GM12878 (cell line): ENCODE measurements around the gene SLC22A4. TPM values are rescaled to one million over a fixed set of nuclear protein-coding genes. Genes with fewer than 3 reads are reported as not detected.

Experiments
- ATAC-seq: fragments of 200-7000 bp; cut with Tn5 transposase; 3 replicates; pipeline ENCODE4 v1.9.1; 2020; ENCODE audit warnings: mild to moderate bottlenecking, moderate library complexity
- BruUV-seq: library from RNA; stranded (reverse); fragments of 400-500 nt; replicated peaks from 2 replicates; lab custom pipeline; 2021; lab: Mats Ljungman, UMichigan
- CTCF ChIA-PET: fragments of 300-600 bp; sonication (Branson Sonifier 250); formaldehyde crosslinking; extraction: SDS; loops from one replicate; lab custom pipeline; 2021; ENCODE audit warnings: inconsistent platforms; lab: Yijun Ruan, JAX
- POLR2A ChIA-PET: fragments of 350-600 bp; formaldehyde crosslinking; extraction: SDS; loops from one replicate; lab custom pipeline; 2021; ENCODE audit warnings: inconsistent platforms; lab: Charles Lee
- RAD21 ChIA-PET: fragments of 300-600 bp; sonication (Branson Sonifier 250); formaldehyde crosslinking; loops from one replicate; lab custom pipeline; 2023; ENCODE audit warnings: antibody characterized with exemption; ENCODE audit not compliant: unreplicated experiment; lab: Charles Lee
- SMC1A ChIA-PET: fragments of 300-600 bp; sonication (Branson Sonifier 250); formaldehyde crosslinking; loops from one replicate; lab custom pipeline; 2023; ENCODE audit not compliant: unreplicated experiment, uncharacterized antibody; lab: Charles Lee
- DNase-seq: peaks from one replicate; pipeline ENCODE4 v3.0.0-alpha.2; 2011; ENCODE audit warnings: low read depth, low spot score
- FAIRE-seq: peaks from 3 replicates; lab custom pipeline; 2011; peaks lifted over from hg19 to GRCh38; lab: Jason Lieb, UNC
- H2AFZ ChIP-seq: 2 replicates; pipeline ENCODE4 v1.6.0; 2011; ENCODE audit warnings: low read depth, low read length, control low read depth; ENCODE audit not compliant: control insufficient read depth
- H3K27ac ChIP-seq: 2 replicates; pipeline ENCODE4 v1.5.1; 2011; ENCODE audit warnings: control low read depth; ENCODE audit not compliant: control insufficient read depth, insufficient read depth
- H3K27me3 ChIP-seq, 2 experiments: replicated peaks in 1 of 2; 2 replicates each; pipeline versions ENCODE4 v1.6.0 to v1.6.1; 2011; ENCODE audit warnings: low read length in 1 of 2; ENCODE audit not compliant: control insufficient read depth in 2 of 2, insufficient read depth in 2 of 2
- H3K36me3 ChIP-seq, 2 experiments: 2 replicates each; pipeline ENCODE4 v1.5.1; 2011; ENCODE audit warnings: low read length in 1 of 2; ENCODE audit not compliant: control insufficient read depth in 2 of 2, insufficient read depth in 2 of 2
- H3K4me1 ChIP-seq: 2 replicates; pipeline ENCODE4 v1.6.1; 2011; ENCODE audit warnings: mild to moderate bottlenecking, low read length, moderate library complexity, mixed read lengths; ENCODE audit not compliant: control insufficient read depth, insufficient read depth
- H3K4me2 ChIP-seq: 2 replicates; pipeline ENCODE4 v1.6.0; 2011; ENCODE audit warnings: control low read depth; ENCODE audit not compliant: control insufficient read depth, insufficient read depth
- H3K4me3 ChIP-seq: fragments of 200-600 bp; sonication (generic); 2 replicates; pipeline ENCODE4 v1.5.1; 2016
- H3K79me2 ChIP-seq: 2 replicates; pipeline ENCODE4 v1.6.0; 2011; ENCODE audit warnings: low read length; ENCODE audit not compliant: control insufficient read depth, insufficient read depth
- H3K9ac ChIP-seq: 2 replicates; pipeline ENCODE4 v1.8.0; 2011; ENCODE audit warnings: low read length, control low read depth, mixed read lengths; ENCODE audit not compliant: control insufficient read depth, insufficient read depth
- H3K9me3 ChIP-seq: replicated peaks from 3 replicates; pipeline ENCODE4 v1.5.1; 2011; ENCODE audit warnings: mild to moderate bottlenecking, low read length; ENCODE audit not compliant: control insufficient read depth, insufficient read depth
- H4K20me1 ChIP-seq: 2 replicates; pipeline ENCODE4 v1.6.0; 2011; ENCODE audit not compliant: control insufficient read depth, insufficient read depth
- CBX5 ChIP-seq: sonication (generic); IDR thresholded peaks from 2 replicates; pipeline ENCODE4 v1.6.1; 2016; ENCODE audit warnings: low read depth, moderate library complexity, mild to moderate bottlenecking, inconsistent platforms
- IRF3 ChIP-seq: fragments of 450-650 bp; IDR thresholded peaks from 2 replicates; pipeline ENCODE4 v1.6.1; 2014; ENCODE audit warnings: mild to moderate bottlenecking
- MLLT1 ChIP-seq: fragments of 450-650 bp; IDR thresholded peaks from 2 replicates; pipeline ENCODE4 v1.6.1; 2016; ENCODE audit warnings: mild to moderate bottlenecking
- NBN ChIP-seq: fragments of 450-650 bp; IDR thresholded peaks from 2 replicates; pipeline ENCODE4 v1.6.1; 2016
- SMARCA5 ChIP-seq: fragments of 450-650 bp; IDR thresholded peaks from 2 replicates; pipeline ENCODE4 v1.6.1; 2017; ENCODE audit warnings: mild to moderate bottlenecking
- STAT3 ChIP-seq: IDR thresholded peaks from 2 replicates; pipeline ENCODE4 v1.6.1; 2011; ENCODE audit warnings: low read depth, low read length, improper control_type of control experiment
- SUPT20H ChIP-seq: IDR thresholded peaks from 2 replicates; pipeline ENCODE4 v1.6.1; 2011; ENCODE audit warnings: low read depth, mild to moderate bottlenecking, low read length, moderate library complexity, borderline replicate concordance; ENCODE audit not compliant: control insufficient read depth
- TBL1XR1 ChIP-seq: IDR thresholded peaks from 2 replicates; pipeline ENCODE4 v1.6.1; 2012; ENCODE audit warnings: low read depth, low read length, improper control_type of control experiment
- TCF3 ChIP-seq: IDR thresholded peaks from 2 replicates; pipeline ENCODE4 v1.6.1; 2012; ENCODE audit warnings: low read depth, mild to moderate bottlenecking, low read length, borderline replicate concordance; ENCODE audit not compliant: insufficient read depth
- ZBTB33 ChIP-seq: fragments of 450-650 bp; IDR thresholded peaks from 2 replicates; pipeline ENCODE4 v1.6.1; 2017; ENCODE audit warnings: mild to moderate bottlenecking
- ZZZ3 ChIP-seq: IDR thresholded peaks from 2 replicates; pipeline ENCODE4 v1.6.1; 2011; ENCODE audit warnings: low read depth; ENCODE audit not compliant: control insufficient read depth, insufficient read length
- WGBS: methylation state at CpG from one replicate; pipeline ENCODE4 v1.1.6; 2016; ENCODE audit warnings: low lambda C conversion rate; ENCODE audit not compliant: insufficient replicate concordance, insufficient coverage; ENCODE audit errors: missing lambda C conversion rate; 5-methylcytosine and 5-hydroxymethylcytosine counted together
- in situ Hi-C: fragments of 300-500 bp; cut with MboI; formaldehyde crosslinking; loops from 9 replicates; pipeline ENCODE4 v1.14.3; 2018; ENCODE audit warnings: mixed read lengths
- intact Hi-C: fragments of 100-400 bp; cut with micrococcal nuclease; formaldehyde crosslinking; loops from one replicate; pipeline ENCODE4 v1.14.2; 2022; ENCODE audit not compliant: unreplicated experiment
- polyA plus RNA-seq, 11 experiments: library from polyadenylated mRNA; depleted of rRNA in 4 of 11; unstranded in 6 of 11; stranded (reverse) in 5 of 11; fragments of >200 nt; fragmentation: Nextera tagmentation in 4 of 11; fragmentation: Illumina TruSeq in 1 of 11; extraction: Ambion mirVana in 4 of 11; extraction: Trizol in 1 of 11; gene quantifications; 1 replicate in 1 of 11; 2 replicates in 10 of 11; pipeline versions ENCODE4 v1.2.1 to v1.2.3, GENCODE V29; 2011 to 2016; ENCODE audit warnings: inconsistent platforms in 2 of 11, missing spikeins in 2 of 11, low read depth in 1 of 11
- total RNA-seq, 4 experiments: library from RNA; depleted of rRNA in 3 of 4; stranded (reverse); fragments of >200 nt in 3 of 4; fragmentation: Illumina TruSeq in 1 of 4; extraction: Trizol in 1 of 4; gene quantifications; 2 replicates each; pipeline versions ENCODE4 v1.2.1 to v1.2.3, GENCODE V29; 2013 to 2021
- TF ChIP-seq, protein P1 (sequence below): fragments of 450-650 bp; formaldehyde crosslinking; IDR thresholded peaks from 2 replicates; pipeline ENCODE4 v1.4.0; 2022; ENCODE audit warnings: mild to moderate bottlenecking, moderate library complexity
- TF ChIP-seq, protein P2 (sequence below): fragments of 450-650 bp; formaldehyde crosslinking; IDR thresholded peaks from 2 replicates; pipeline ENCODE4 v1.5.0; 2022; ENCODE audit warnings: mild to moderate bottlenecking, missing genetic modification characterization

The SLC22A4 gene
- total and polyA plus RNA-seq, 10 of the 15 experiments (the other 5 are each of a cell fraction or from before 2014, with no cell fraction given), result 0.04 to 0.61 (median 0.10) TPM; not detected in 2

- ATAC-seq (no peak), DNase-seq (no peak), FAIRE-seq (no peak)
- no TSS peak for BruUV-seq
- SMC1A ChIA-PET, result no interaction called here
- POLR2A ChIA-PET, result no interaction called here
- RAD21 ChIA-PET, result no interaction called here
- Histone ChIP-seq H3K9me3 (no peaks in the 10 kb centered on the region), H3K4me1 (peaks cover 12% of the 10 kb centered on the region), H3K27ac (no peak overlapping the region), H3K27me3 (no peaks in the 10 kb centered on the region), H3K4me2 (no peak overlapping the region), H3K79me2 (no peaks in the 10 kb centered on the region), H3K9ac (no peak overlapping the region), H2AFZ (no peak overlapping the region), H3K36me3 (no peaks in the 10 kb centered on the region), H3K4me3 (no peak overlapping the region), H4K20me1 (no peaks in the 10 kb centered on the region)
- intact Hi-C loops, result no loop called here
- in situ Hi-C loops, result no loop called here
- 90% methylated on average over 2 of the region's 2 CpGs for WGBS
- CTCF ChIA-PET, result no interaction called here
- TF ChIP-seq NBN, result no peak
- TF ChIP-seq MLLT1, result no peak
- no peak for TF ChIP-seq SUPT20H
- TF ChIP-seq IRF3, result no peak
- TF ChIP-seq STAT3, result no peak
- TF ChIP-seq TCF3, result no peak
- TF ChIP-seq, protein P1, sequence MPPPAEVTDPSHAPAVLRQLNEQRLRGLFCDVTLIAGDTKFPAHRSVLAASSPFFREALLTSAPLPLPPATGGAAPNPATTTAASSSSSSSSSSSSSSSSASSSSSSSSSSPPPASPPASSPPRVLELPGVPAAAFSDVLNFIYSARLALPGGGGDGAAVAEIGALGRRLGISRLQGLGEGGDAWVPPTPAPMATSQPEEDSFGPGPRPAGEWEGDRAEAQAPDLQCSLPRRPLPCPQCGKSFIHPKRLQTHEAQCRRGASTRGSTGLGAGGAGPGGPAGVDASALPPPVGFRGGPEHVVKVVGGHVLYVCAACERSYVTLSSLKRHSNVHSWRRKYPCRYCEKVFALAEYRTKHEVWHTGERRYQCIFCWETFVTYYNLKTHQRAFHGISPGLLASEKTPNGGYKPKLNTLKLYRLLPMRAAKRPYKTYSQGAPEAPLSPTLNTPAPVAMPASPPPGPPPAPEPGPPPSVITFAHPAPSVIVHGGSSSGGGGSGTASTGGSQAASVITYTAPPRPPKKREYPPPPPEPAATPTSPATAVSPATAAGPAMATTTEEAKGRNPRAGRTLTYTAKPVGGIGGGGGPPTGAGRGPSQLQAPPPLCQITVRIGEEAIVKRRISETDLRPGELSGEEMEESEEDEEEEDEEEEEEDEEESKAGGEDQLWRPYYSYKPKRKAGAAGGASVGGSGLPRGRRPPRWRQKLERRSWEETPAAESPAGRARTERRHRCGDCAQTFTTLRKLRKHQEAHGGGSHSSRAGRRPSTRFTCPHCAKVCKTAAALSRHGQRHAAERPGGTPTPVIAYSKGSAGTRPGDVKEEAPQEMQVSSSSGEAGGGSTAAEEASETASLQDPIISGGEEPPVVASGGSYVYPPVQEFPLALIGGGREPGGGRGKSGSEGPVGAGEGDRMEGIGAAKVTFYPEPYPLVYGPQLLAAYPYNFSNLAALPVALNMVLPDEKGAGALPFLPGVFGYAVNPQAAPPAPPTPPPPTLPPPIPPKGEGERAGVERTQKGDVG (CRISPR knock-in tag), result no peak
- TF ChIP-seq CBX5, result no peak
- TF ChIP-seq, protein P2, sequence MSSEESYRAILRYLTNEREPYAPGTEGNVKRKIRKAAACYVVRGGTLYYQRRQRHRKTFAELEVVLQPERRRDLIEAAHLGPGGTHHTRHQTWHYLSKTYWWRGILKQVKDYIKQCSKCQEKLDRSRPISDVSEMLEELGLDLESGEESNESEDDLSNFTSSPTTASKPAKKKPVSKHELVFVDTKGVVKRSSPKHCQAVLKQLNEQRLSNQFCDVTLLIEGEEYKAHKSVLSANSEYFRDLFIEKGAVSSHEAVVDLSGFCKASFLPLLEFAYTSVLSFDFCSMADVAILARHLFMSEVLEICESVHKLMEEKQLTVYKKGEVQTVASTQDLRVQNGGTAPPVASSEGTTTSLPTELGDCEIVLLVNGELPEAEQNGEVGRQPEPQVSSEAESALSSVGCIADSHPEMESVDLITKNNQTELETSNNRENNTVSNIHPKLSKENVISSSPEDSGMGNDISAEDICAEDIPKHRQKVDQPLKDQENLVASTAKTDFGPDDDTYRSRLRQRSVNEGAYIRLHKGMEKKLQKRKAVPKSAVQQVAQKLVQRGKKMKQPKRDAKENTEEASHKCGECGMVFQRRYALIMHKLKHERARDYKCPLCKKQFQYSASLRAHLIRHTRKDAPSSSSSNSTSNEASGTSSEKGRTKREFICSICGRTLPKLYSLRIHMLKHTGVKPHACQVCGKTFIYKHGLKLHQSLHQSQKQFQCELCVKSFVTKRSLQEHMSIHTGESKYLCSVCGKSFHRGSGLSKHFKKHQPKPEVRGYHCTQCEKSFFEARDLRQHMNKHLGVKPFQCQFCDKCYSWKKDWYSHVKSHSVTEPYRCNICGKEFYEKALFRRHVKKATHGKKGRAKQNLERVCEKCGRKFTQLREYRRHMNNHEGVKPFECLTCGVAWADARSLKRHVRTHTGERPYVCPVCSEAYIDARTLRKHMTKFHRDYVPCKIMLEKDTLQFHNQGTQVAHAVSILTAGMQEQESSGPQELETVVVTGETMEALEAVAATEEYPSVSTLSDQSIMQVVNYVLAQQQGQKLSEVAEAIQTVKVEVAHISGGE (CRISPR knock-in tag), result no peak
- no peak for TF ChIP-seq TBL1XR1
- no peak for TF ChIP-seq ZZZ3
- TF ChIP-seq ZBTB33, result no peak
- no peak for TF ChIP-seq SMARCA5
Observed at GRCh38 chr5:132362086-132362485, 67.9 kb downstream of the SLC22A4 start.
